GM18508 (cell line): ENCODE measurements around the gene HMX1.

Experiments
- ATAC-seq: cut with Tn5 transposase; IDR thresholded peaks from one replicate; pipeline ENCODE4 v1.9.1; 2021; ENCODE audit warnings: moderate number of reproducible peaks; ENCODE audit not compliant: insufficient read depth, unreplicated experiment

The HMX1 gene

GRCh38 chr4:8910100-8910821 is 38.6 kb upstream of the HMX1 start:
- no peak for ATAC-seq

- no peak for ATAC-seq
Measured at GRCh38 chr4:8909548-8909947, 37.9 kb upstream of the HMX1 start.

GRCh38 chr4:8908206-8908893 is 36.7 kb upstream of the HMX1 start:
- no peak for ATAC-seq

- no peak for ATAC-seq
Measured at GRCh38 chr4:8907596-8908205, 36.1 kb upstream of the HMX1 start.

- ATAC-seq = no peak
Measured at GRCh38 chr4:8906991-8907595, 35.5 kb upstream of the HMX1 start.

GRCh38 chr4:8906668-8906970 is 35.0 kb upstream of the HMX1 start:
- no peak for ATAC-seq

GRCh38 chr4:8905773-8906667 is 34.4 kb upstream of the HMX1 start:
- ATAC-seq = no peak

- no peak for ATAC-seq
Measured at GRCh38 chr4:8905226-8905772, 33.7 kb upstream of the HMX1 start.

- no peak for ATAC-seq
Measured at GRCh38 chr4:8904666-8905065, 33.0 kb upstream of the HMX1 start.

- no peak for ATAC-seq
Measured at GRCh38 chr4:8904041-8904501, 32.4 kb upstream of the HMX1 start.

GRCh38 chr4:8901335-8901734 is 29.7 kb upstream of the HMX1 start:
- ATAC-seq = no peak

- ATAC-seq = no peak
Measured at GRCh38 chr4:8900588-8900987, 28.9 kb upstream of the HMX1 start.

GRCh38 chr4:8898419-8898818 is 26.8 kb upstream of the HMX1 start:
- no peak for ATAC-seq

- no peak for ATAC-seq
Measured at GRCh38 chr4:8897251-8898167, 25.9 kb upstream of the HMX1 start.

- ATAC-seq = no peak
Measured at GRCh38 chr4:8896506-8896905, 24.9 kb upstream of the HMX1 start.

- ATAC-seq = no peak
Measured at GRCh38 chr4:8896071-8896470, 24.4 kb upstream of the HMX1 start.

- no peak for ATAC-seq
Measured at GRCh38 chr4:8895295-8895694, 23.7 kb upstream of the HMX1 start.

GRCh38 chr4:8894424-8894816 is 22.8 kb upstream of the HMX1 start:
- no peak for ATAC-seq
